GM21390 (cell line): Measurements from ENCODE around the gene ZFHX3.

Experiments used
- ATAC-seq: cut with Tn5 transposase; IDR thresholded peaks from one replicate; pipeline ENCODE4 v1.9.1; 2021; ENCODE audit not compliant: unreplicated experiment

Gene ZFHX3

DNA sequence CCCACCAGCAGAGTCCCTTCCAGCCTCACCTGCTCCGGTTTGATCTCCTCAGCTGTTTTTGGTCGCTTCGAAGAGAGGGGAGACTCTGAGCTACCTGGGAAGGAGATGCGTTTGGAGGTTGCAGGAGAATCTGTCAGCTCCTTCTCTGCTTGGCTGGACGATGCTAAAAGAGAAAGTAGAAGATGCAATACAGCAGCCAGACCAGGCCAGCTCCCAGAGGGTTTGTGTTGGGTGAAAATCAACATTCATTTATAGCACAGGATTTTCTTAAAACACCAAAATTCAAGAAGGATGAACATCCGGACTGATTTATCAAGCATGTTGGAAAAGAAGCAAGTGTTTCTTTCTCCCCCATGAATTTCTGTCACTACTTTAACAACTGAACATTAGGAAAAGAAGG is 236.1 kb downstream of the ZFHX3 start:
- ATAC-seq = no peak

DNA sequence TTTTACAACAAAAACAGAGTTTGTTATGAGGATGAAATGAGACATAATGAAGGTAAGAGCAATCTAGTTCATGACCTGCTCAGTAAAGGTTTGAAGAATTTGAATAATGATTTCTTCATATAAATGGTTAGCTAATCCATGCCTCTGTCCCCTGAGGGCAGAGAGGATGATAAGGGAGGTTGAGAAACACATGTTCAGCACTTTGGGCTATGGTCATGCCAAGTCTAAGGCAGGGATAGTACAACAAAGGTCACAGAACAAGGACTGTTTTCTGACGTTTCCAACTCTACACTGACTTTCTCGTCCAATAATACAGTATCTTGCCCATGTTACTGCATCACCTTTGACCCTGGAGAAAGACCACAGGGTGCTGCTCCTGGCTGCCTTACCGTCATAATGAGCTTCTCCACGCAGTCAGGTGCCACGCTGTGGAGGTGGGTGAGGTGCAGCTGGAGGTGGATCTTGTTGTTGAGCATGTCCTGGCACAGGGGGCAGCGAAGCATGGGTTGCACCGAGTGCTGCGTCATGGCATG is 236.7 kb downstream of the ZFHX3 start:
- no peak for ATAC-seq

DNA sequence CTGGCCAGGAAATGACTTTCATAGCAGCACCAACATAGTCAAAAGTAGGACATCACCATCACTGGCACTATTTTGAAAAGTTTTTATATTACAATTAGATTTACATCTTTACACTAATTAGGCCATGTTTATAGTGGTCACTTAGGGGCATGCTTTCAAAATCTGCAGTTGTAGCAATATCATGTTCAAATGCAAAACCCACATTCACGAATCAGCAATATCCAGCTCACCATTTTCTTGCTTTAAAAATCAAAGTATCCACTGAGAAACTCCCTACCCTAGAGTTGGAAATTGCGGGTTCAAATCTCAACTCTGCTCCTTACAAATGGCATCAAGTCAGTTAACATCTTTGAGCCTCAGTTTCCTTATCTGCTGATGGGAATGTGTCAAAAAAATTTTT is 237.4 kb downstream of the ZFHX3 start:
- ATAC-seq = no peak

DNA sequence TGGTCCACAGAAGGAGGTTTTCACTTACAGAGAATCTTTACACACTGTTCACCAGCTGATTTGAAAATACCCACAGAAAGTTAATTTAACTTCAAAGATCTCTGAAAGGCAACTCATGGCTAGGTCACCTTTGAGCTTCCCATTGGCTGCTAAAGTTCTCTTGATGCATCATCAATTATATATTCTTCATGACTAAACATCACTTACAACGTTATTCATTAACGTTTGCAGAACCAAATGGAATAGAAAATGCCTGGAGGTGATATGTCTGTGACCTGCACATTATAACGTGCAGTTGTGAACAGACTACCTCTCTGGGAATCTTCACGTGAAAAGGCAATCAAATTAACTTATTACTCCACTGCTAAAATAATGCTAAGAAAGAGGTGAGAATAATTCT is 238.5 kb downstream of the ZFHX3 start:
- no peak for ATAC-seq

DNA sequence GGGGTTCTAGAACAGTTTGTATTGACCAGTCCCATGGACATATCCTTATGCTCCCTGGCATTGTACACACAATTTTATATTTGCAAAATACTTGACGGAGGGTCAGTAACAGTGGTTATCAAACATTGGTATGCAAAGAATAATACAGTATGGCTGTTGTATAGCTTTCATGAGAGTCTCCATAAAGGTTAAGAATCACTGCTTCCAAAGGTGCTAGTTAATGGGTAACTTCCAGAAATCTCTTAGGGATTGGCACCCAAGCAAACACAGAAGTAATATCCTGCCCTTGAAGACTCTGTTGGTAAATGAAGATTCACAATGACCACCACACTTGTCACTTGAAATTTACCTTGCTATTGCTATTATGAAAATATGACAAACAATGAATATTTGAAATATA is 239.2 kb downstream of the ZFHX3 start:
- no peak for ATAC-seq

GRCh38 chr16:72807245-72807644 is 240.7 kb downstream of the ZFHX3 start:
- no peak for ATAC-seq

- no peak for ATAC-seq
These were observed 242.4 kb downstream of the ZFHX3 start for GRCh38 chr16:72805486-72805885.

GRCh38 chr16:72800524-72801161 is 247.3 kb downstream of the ZFHX3 start:
- no peak for ATAC-seq

DNA sequence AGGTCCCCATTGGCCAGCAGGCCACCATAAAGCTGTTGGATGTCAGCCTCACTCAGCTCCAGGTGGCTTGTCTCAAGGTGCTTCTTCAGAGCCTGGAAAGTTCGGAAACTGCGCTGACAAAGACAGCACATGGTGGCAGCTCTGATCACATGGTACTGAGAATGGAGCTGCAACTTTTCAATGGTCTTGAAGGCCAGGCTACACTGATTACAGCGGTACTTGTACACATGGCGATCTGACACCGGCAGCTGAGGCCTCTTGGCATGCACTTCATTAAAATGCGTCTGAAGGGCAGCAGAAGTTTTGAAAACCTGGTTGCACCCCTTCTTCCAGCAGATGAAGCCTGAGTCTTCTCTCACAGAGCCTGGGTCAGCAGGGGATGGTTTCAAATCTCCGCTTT is 249.7 kb downstream of the ZFHX3 start:
- no peak for ATAC-seq

DNA sequence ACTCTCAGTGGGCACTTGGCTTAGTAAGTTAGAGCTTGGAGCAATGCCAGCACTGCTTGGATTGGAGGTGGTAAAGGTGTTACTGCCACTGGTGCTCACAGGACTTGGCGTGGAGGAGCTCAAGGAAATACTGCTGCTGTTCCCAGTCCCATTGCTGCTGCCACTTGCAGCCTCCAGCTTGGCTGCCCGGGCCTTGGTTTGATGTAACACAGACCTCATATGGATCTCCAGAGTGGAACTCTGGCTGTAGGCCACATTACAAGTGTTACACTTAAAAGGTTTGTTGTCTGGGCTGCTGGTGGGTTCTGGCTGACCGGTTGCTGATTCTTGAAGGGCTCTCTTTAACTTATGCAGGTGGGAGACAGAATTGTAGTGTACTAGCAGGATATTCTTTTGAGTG is 250.3 kb downstream of the ZFHX3 start:
- no peak for ATAC-seq

DNA sequence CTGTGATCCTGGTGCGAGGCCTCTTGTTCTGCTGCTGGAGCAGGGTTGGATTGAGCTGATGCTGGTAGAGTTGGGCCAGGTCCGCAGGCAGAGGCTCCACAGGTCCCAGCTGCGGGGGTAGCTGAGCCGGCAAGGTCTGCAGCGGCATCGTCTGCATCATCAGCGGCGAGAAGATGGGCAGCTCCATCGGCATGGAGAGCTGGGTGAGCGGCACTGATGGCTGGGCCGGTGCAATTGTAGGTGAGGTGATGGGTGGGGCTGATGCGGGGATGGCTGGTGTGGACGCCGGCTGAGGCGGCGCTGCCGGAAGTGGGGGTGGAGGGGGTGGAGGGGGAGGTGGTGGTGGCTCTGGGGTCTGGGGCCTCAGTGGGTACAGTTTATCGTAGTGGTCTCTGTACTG is 251.7 kb downstream of the ZFHX3 start:
- ATAC-seq = no peak

DNA sequence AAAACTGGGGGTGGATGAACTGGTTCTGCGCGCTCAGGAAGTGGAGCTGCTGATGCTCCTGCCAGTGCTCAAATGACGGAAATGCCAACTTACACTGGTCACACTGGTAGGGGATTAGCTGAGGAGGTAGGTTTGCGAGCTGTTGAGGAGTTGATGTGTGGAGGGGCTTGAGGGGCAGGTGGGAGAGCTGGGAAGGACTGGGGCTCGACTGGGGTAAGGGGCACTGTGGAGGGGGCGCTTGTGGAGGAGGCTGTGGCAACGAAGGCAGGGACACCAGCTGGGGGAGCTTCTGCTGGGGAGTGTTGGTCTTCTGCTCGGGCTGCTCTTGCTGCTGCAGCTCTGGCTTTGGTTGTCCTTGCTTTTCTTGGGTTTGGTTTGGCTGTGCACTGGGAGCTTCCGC is 252.9 kb downstream of the ZFHX3 start:
- ATAC-seq = no peak

GRCh38 chr16:72794319-72794718 is 253.6 kb downstream of the ZFHX3 start:
- ATAC-seq = no peak

DNA sequence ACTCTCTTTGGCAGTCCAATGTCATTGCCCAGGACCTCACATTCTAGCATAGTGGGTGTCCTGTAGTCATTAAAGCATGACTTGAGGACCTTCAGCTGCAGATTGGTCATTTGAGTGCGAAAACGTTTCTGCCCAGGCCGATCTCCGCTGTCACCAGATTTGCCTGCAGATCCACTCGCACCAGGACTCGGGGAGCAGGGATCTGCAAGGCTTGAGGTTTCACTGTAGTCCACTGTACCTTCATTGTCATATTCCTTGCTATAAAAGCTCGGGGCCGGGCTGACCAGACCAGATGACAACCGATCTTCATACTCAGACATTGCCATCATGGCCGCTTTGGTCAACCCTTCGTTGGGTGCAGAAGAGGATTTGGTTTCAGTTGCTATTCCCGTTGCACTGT is 254.2 kb downstream of the ZFHX3 start:
- ATAC-seq = no peak

- no peak for ATAC-seq
These were observed 254.9 kb downstream of the ZFHX3 start for GRCh38 chr16:72793017-72793416.

- ATAC-seq = no peak
These were observed 256.1 kb downstream of the ZFHX3 start for GRCh38 chr16:72791786-72792185.

- ATAC-seq = no peak
These were observed 258.0 kb downstream of the ZFHX3 start for GRCh38 chr16:72789921-72790320.

- no peak for ATAC-seq
These were observed 258.5 kb downstream of the ZFHX3 start for GRCh38 chr16:72789465-72789864.

- no peak for ATAC-seq
These were observed 259.6 kb downstream of the ZFHX3 start for GRCh38 chr16:72788269-72788809.

- peak; percentile 87 for ATAC-seq
These were observed 260.2 kb downstream of the ZFHX3 start for GRCh38 chr16:72787514-72788268.

DNA sequence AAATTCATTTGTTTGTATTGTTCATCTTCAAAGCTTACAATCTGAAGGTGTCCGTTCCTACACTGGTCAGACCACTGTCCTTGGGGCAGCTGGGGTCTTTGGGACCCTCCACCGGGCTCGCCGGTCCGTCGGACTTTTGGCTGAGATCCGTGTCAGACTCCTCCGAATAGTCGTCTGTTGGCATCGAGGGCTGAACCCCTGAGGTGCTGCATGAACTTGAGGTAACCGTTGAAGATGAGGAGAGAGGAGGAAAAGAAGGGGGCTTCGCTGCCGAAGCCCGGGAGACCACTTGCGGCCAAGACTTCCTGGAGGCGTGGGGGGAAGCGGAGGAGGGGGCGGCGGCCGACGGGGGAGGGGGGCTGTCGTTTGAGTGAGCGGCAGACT is 260.8 kb downstream of the ZFHX3 start:
- no peak for ATAC-seq

DNA sequence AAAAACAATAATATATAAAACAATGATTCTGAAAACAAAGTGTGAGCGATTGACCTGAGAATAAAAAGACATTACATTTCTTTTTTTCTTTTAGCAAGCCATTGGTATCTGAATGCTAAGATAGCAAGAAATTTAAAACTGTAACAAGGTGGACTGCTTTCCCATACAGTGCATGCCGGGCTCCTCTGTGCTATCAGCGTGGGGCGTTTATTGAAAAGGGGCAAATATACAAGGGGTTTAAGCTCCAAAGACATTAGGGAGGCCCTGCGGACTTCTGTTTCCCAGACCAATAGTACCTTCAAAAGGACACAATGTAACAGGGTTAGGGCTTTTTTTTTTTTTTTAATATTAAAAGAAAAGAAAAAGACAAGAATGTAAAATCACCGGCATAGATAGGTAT is 261.3 kb downstream of the ZFHX3 start:
- no peak for ATAC-seq
